NB4 (cell line): Measurements from ENCODE around the gene C16orf90.

Source experiments
- CTCF ChIP-seq: IDR thresholded peaks from one replicate; pipeline ENCODE4 v1.5.1; 2012; ENCODE audit warnings: low read depth, low read length
- POLR2A ChIP-seq: IDR thresholded peaks from 2 replicates; pipeline ENCODE4 v1.6.1; 2011; ENCODE audit warnings: mild to moderate bottlenecking; ENCODE audit not compliant: insufficient read length; ENCODE audit errors: extremely low read depth
- TF ChIP-seq, protein P1 (sequence below): IDR thresholded peaks from 2 replicates; pipeline ENCODE4 v1.6.1; 2011; ENCODE audit warnings: low read depth, low read length

GRCh38 chr16:3541527-3542155 lies 46.4 kb upstream of the C16orf90 start:
- TF ChIP-seq, protein P1, sequence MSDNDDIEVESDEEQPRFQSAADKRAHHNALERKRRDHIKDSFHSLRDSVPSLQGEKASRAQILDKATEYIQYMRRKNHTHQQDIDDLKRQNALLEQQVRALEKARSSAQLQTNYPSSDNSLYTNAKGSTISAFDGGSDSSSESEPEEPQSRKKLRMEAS: no peak
- TF ChIP-seq CTCF (no peak), POLR2A (no peak)
